Liver (tissue), 9 donors: Measurements from ENCODE around the gene TM9SF2. TPM values are rescaled to one million over a fixed set of nuclear protein-coding genes. Genes with fewer than 3 reads are reported as not detected.
A peak's percentile ranks its signal among the peaks of the same experiment; 100 is the strongest.

Experiments used
- DNase-seq: peaks from one replicate; pipeline ENCODE4 v3.0.0-alpha.2; 2017; ENCODE audit warnings: low spot score
- H3K27ac ChIP-seq, 2 donors: one replicate each; pipeline ENCODE4 v1.7.0; 2013; ENCODE audit warnings: inconsistent platforms in 2 of 2, low read length in 2 of 2, control low read depth in 1 of 2, low read depth in 1 of 2, mild to moderate bottlenecking in 1 of 2
- H3K27me3 ChIP-seq, 4 donors: one replicate each; pipeline versions ENCODE4 v1.6.1 to v1.7.0; 2013; ENCODE audit warnings: low read length in 3 of 4, inconsistent platforms in 1 of 4, mild to moderate bottlenecking in 1 of 4, moderate library complexity in 1 of 4; ENCODE audit not compliant: control insufficient read depth in 4 of 4, insufficient read depth in 4 of 4
- H3K36me3 ChIP-seq, 4 donors: one replicate each; pipeline versions ENCODE4 v1.6.1 to v1.7.0; 2013; ENCODE audit warnings: low read length in 3 of 4, mild to moderate bottlenecking in 3 of 4, low read depth in 1 of 4, moderate library complexity in 1 of 4; ENCODE audit not compliant: control insufficient read depth in 4 of 4, insufficient read depth in 3 of 4
- H3K4me1 ChIP-seq, 4 donors: one replicate each; pipeline versions ENCODE4 v1.6.1 to v1.7.0; 2013; ENCODE audit warnings: low read length in 3 of 4, mild to moderate bottlenecking in 3 of 4, moderate library complexity in 1 of 4; ENCODE audit not compliant: control insufficient read depth in 4 of 4, insufficient read depth in 4 of 4
- H3K4me3 ChIP-seq, 3 donors: one replicate each; pipeline versions ENCODE4 v1.6.1 to v1.7.0; 2013; ENCODE audit warnings: low read length in 3 of 3, control low read depth in 1 of 3, low read depth in 1 of 3, mild to moderate bottlenecking in 1 of 3
- H3K9ac ChIP-seq, 2 donors: one replicate each; pipeline ENCODE4 v1.7.0; 2013; ENCODE audit warnings: low read length in 2 of 2, mild to moderate bottlenecking in 2 of 2, moderate library complexity in 2 of 2, control low read depth in 1 of 2, low read depth in 1 of 2
- H3K9me3 ChIP-seq, 4 donors: one replicate each; pipeline versions ENCODE4 v1.6.1 to v1.7.0; 2013; ENCODE audit warnings: low read length in 3 of 4; ENCODE audit not compliant: control insufficient read depth in 4 of 4
- EGR1 ChIP-seq, 2 donors: IDR thresholded peaks; 2 replicates each; pipeline ENCODE4 v1.6.1; 2016 to 2018; ENCODE audit warnings: antibody characterized with exemption in 2 of 2, low read depth in 2 of 2
- FOXA1 ChIP-seq: IDR thresholded peaks from 2 replicates; pipeline ENCODE4 v1.6.1; 2016; ENCODE audit warnings: antibody characterized with exemption
- FOXA2 ChIP-seq: IDR thresholded peaks from 2 replicates; pipeline ENCODE4 v1.6.1; 2016; ENCODE audit warnings: antibody characterized with exemption
- GABPA ChIP-seq, 2 donors: IDR thresholded peaks in 1 of 2; conservative IDR thresholded peaks in 1 of 2; 2 replicates each; pipeline ENCODE4 v1.6.1; 2016; ENCODE audit warnings: antibody characterized with exemption in 2 of 2, mild to moderate bottlenecking in 1 of 2, moderate library complexity in 1 of 2
- HNF4A ChIP-seq, 2 donors: conservative IDR thresholded peaks; 2 replicates each; pipeline ENCODE4 v1.6.1; 2016; ENCODE audit warnings: antibody characterized with exemption in 2 of 2, mild to moderate bottlenecking in 2 of 2
- HNF4G ChIP-seq: IDR thresholded peaks from 2 replicates; pipeline ENCODE4 v1.6.1; 2016; ENCODE audit warnings: antibody characterized with exemption
- JUND ChIP-seq, 2 donors: IDR thresholded peaks; 2 replicates each; pipeline ENCODE4 v1.6.1; 2016; ENCODE audit warnings: antibody characterized with exemption in 2 of 2
- NR2F2 ChIP-seq: IDR thresholded peaks from 2 replicates; pipeline ENCODE4 v1.6.1; 2016; ENCODE audit warnings: antibody characterized with exemption
- RAD21 ChIP-seq, 2 donors: IDR thresholded peaks; 2 replicates each; pipeline ENCODE4 v1.6.1; 2016; ENCODE audit warnings: antibody characterized with exemption in 2 of 2, mild to moderate bottlenecking in 2 of 2
- RXRA ChIP-seq, 2 donors: IDR thresholded peaks; 2 replicates each; pipeline ENCODE4 v1.6.1; 2017 to 2018; ENCODE audit warnings: antibody characterized with exemption in 2 of 2, mild to moderate bottlenecking in 1 of 2
- SP1 ChIP-seq: IDR thresholded peaks from 2 replicates; pipeline ENCODE4 v1.6.1; 2018; ENCODE audit warnings: antibody characterized with exemption, mild to moderate bottlenecking
- TAF1 ChIP-seq: conservative IDR thresholded peaks from 2 replicates; pipeline ENCODE4 v1.6.1; 2016; ENCODE audit warnings: antibody characterized with exemption, mild to moderate bottlenecking
- WGBS: extraction: QIAGEN DNeasy Blood & Tissue Kit; methylation state at CpG from one replicate; pipeline ENCODE4 v1.1.7; 2013; 5-methylcytosine and 5-hydroxymethylcytosine counted together
- polyA plus RNA-seq, 2 donors: library from polyadenylated mRNA; stranded (reverse) in 1 of 2; unstranded in 1 of 2; fragments of 200-250 nt in 1 of 2; fragments of >200 nt in 1 of 2; fragmentation: Nextera tagmentation in 1 of 2; extraction: Ambion mirVana in 1 of 2; gene quantifications; one replicate each; pipeline versions ENCODE4 v1.2.1 to v1.2.3, GENCODE V29; 2013 to 2015
- total RNA-seq, 2 donors: library from RNA; depleted of rRNA; stranded (reverse); fragments of >200 nt; gene quantifications; one replicate each; pipeline ENCODE4 v1.2.3, GENCODE V29; 2014
- TF ChIP-seq, protein P1 (sequence below): fragments of 150-350 bp; IDR thresholded peaks from 2 replicates; pipeline ENCODE4 v1.5.1; 2017; ENCODE audit warnings: improper control_type of control experiment, low read depth, low read length; ENCODE audit not compliant: missing input control
- TF ChIP-seq, protein P2 (sequence below): IDR thresholded peaks from 2 replicates; pipeline ENCODE4 v1.6.1; 2016; ENCODE audit warnings: antibody characterized with exemption
- TF ChIP-seq, protein P3 (sequence below): IDR thresholded peaks from 2 replicates; pipeline ENCODE4 v1.6.1; 2016; ENCODE audit warnings: antibody characterized with exemption
- TF ChIP-seq, protein P4 (sequence below): IDR thresholded peaks from 2 replicates; pipeline ENCODE4 v1.6.1; 2016; ENCODE audit warnings: antibody characterized with exemption
- donor health status: healthy.
- donor health status: healthy.
- donor health status: healthy.
- donor health status: healthy.
- donor health status: healthy.

The TM9SF2 gene
- total and polyA plus RNA-seq, 4 donors, result 70.2 to 112 (median 99.0) TPM

DNA sequence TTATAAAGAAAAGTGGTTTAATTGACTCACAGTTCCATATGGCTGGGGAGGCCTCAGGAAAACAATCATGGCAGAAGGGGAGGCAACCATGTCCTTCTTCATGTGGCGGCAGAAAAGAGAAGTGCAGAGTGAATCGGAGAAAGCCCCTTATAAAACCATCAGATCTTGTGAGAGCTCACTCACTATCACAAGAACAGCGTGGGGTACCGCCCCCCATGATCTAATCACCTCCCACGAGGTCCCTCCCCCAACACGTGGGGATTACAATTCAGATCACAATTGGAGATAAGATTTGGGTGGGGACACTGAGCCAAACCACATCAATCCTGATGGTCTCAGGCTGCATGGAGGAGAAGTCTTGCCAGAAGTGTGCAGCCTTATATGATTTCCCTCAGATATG is 26.0 kb downstream of the TM9SF2 start:
- Histone ChIP-seq H3K9ac (no peak overlapping the region), H3K27me3 (no peaks in the 10 kb centered on the region), H3K4me3 (no peak overlapping the region), H3K4me1 (peaks cover 0 to 10% (median 6%) of the 10 kb centered on the region in 4 donors), H3K36me3 (peaks cover 5 to 17% (median 10%) of the 10 kb centered on the region in 4 donors), H3K9me3 (no peaks in the 10 kb centered on the region), H3K27ac (no peak overlapping the region)
- no peak for DNase-seq
- TF ChIP-seq FOXA1, result no peak
- 89% methylated on average over 6 of the region's 6 CpGs for whole genome bisulfite sequencing

DNA sequence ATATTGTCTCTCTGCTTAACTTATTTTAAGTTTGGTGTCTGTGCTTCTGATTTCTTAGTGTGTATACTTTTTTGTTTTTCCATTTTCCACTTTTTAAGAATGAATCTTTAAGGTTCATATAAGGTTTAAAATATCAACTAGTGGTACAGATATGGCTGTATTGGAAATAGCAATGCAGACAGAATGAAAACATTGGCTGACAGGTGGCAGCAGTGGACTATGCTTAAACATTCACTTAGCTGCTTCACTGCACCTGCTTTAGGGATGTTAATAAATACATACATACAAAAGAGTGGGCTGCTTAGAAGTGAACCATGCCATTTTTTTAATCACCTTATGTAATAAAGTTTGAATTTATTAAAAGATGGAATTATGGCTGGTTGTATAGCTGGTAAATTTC is 27.3 kb downstream of the TM9SF2 start:
- Histone ChIP-seq H3K27me3 (no peaks in the 10 kb centered on the region), H3K4me1 (peaks cover 0 to 10% (median 6%) of the 10 kb centered on the region in 4 donors), H3K27ac (no peak overlapping the region), H3K4me3 (no peak overlapping the region), H3K9me3 (no peaks in the 10 kb centered on the region), H3K36me3 (peaks cover 1 to 17% (median 7%) of the 10 kb centered on the region in 4 donors), H3K9ac (no peak overlapping the region)
- no peak for DNase-seq
- TF ChIP-seq, protein P1, sequence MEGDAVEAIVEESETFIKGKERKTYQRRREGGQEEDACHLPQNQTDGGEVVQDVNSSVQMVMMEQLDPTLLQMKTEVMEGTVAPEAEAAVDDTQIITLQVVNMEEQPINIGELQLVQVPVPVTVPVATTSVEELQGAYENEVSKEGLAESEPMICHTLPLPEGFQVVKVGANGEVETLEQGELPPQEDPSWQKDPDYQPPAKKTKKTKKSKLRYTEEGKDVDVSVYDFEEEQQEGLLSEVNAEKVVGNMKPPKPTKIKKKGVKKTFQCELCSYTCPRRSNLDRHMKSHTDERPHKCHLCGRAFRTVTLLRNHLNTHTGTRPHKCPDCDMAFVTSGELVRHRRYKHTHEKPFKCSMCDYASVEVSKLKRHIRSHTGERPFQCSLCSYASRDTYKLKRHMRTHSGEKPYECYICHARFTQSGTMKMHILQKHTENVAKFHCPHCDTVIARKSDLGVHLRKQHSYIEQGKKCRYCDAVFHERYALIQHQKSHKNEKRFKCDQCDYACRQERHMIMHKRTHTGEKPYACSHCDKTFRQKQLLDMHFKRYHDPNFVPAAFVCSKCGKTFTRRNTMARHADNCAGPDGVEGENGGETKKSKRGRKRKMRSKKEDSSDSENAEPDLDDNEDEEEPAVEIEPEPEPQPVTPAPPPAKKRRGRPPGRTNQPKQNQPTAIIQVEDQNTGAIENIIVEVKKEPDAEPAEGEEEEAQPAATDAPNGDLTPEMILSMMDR, result peak; percentile 46
- TF ChIP-seq FOXA1, result no peak
- peak; percentile 78 to 86 for TF ChIP-seq RAD21 (IDR thresholded peaks at IDR 0.05)

DNA sequence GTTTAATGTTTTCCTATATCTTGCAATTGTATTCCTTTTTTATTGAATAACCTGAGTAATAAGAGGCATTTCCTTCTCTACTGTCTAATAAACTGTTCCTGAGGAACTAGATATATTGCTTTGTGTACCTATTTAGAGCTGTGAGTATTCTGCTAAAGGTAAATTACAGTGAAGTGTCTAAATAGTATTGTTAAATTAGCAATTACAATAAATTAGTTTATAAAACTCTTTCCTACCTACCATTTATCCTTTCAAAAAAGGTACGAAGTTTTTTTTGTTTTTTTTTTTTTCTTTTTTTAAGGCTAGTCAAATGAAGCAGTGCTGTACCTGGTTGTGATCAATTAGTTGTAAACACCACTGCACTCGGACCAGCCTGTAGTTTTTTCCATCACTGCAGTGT is 34.8 kb downstream of the TM9SF2 start:
- H3K9ac ChIP-seq, result no peak overlapping the region
- H3K36me3 ChIP-seq, result peaks cover 3 to 22% (median 8%) of the 10 kb centered on the region in 4 donors
- H3K4me3 ChIP-seq, result no peak overlapping the region
- WGBS, result 84% methylated on average over 2 of the region's 2 CpGs
- TF ChIP-seq, protein P2, sequence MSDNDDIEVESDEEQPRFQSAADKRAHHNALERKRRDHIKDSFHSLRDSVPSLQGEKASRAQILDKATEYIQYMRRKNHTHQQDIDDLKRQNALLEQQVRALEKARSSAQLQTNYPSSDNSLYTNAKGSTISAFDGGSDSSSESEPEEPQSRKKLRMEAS, result no peak
- no peak for TF ChIP-seq NR2F2
- TF ChIP-seq GABPA (IDR thresholded peaks at IDR 0.05 in 1 of 2, conservative IDR thresholded peaks at IDR 0.05 in 1 of 2), result no peak
- DNase-seq, result no peak
- H3K27ac ChIP-seq, result no peak overlapping the region
- H3K27me3 ChIP-seq, result no peaks in the 10 kb centered on the region
- H3K9me3 ChIP-seq, result no peaks in the 10 kb centered on the region
- no peaks in the 10 kb centered on the region for H3K4me1 ChIP-seq

DNA sequence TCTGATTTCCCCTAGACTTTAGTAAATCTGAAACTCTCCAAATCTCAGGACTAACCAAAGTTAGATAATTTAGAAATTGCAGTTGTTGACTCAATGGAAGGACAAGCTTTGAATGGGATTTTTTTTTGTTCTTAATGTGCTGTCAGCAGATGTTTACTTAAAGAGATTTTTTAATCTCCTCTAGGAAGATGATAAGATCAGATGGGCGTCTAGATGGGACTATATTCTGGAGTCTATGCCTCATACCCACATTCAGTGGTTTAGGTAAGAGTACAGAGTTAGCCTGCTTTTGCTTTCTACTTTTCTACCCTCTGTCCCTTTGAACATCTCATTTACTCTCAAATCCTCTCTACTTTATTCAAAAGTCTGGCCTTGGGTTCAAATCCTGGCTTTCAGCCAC is 39.3 kb downstream of the TM9SF2 start:
- Histone ChIP-seq H3K36me3 (peaks cover 6 to 34% (median 21%) of the 10 kb centered on the region in 4 donors), H3K4me3 (no peak overlapping the region), H3K9me3 (no peaks in the 10 kb centered on the region), H3K4me1 (no peaks in the 10 kb centered on the region), H3K9ac (no peak overlapping the region), H3K27ac (no peak overlapping the region), H3K27me3 (no peaks in the 10 kb centered on the region)
- WGBS, result 95% methylated on average over 1 of the region's 1 CpG
- no peak for DNase-seq
- TF ChIP-seq JUND (IDR thresholded peaks at IDR 0.05), result no peak
- TF ChIP-seq HNF4G, result no peak
- TF ChIP-seq, protein P3, sequence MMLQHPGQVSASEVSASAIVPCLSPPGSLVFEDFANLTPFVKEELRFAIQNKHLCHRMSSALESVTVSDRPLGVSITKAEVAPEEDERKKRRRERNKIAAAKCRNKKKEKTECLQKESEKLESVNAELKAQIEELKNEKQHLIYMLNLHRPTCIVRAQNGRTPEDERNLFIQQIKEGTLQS, result no peak
- no peak for TF ChIP-seq SP1
- TF ChIP-seq, protein P1, result no peak
- TF ChIP-seq RXRA (IDR thresholded peaks at IDR 0.05), result no peak
- TF ChIP-seq GABPA (IDR thresholded peaks at IDR 0.05 in 1 of 2, conservative IDR thresholded peaks at IDR 0.05 in 1 of 2), result no peak
- no peak for TF ChIP-seq FOXA1
- no peak for TF ChIP-seq EGR1 (IDR thresholded peaks at IDR 0.05; ENCODE audit: low read depth in 2 of 2)
- no peak for TF ChIP-seq HNF4A (conservative IDR thresholded peaks at IDR 0.05)
- no peak for TF ChIP-seq NR2F2
- TF ChIP-seq FOXA2, result no peak
- TF ChIP-seq, protein P4, sequence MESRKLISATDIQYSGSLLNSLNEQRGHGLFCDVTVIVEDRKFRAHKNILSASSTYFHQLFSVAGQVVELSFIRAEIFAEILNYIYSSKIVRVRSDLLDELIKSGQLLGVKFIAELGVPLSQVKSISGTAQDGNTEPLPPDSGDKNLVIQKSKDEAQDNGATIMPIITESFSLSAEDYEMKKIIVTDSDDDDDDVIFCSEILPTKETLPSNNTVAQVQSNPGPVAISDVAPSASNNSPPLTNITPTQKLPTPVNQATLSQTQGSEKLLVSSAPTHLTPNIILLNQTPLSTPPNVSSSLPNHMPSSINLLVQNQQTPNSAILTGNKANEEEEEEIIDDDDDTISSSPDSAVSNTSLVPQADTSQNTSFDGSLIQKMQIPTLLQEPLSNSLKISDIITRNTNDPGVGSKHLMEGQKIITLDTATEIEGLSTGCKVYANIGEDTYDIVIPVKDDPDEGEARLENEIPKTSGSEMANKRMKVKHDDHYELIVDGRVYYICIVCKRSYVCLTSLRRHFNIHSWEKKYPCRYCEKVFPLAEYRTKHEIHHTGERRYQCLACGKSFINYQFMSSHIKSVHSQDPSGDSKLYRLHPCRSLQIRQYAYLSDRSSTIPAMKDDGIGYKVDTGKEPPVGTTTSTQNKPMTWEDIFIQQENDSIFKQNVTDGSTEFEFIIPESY, result no peak
- no peak for TF ChIP-seq TAF1
- TF ChIP-seq RAD21 (IDR thresholded peaks at IDR 0.05), result no peak
